HL-60/S4 treated with retinoic acid at 250 ng/mL for 4 days and 3 days (cell line): ENCODE measurements around the gene MIPOL1.
"Not testable (repeated sequence)": the region's sequence is repeated elsewhere in the genome, so short reads cannot be mapped to it uniquely, and the experiment has no call there.

Experiments used
- in situ Hi-C: fragments of 300-500 bp; cut with MboI; formaldehyde crosslinking; loops from 2 replicates; pipeline ENCODE4 v1.7.0; 2022; ENCODE audit warnings: low sequenced_read_pairs

The MIPOL1 gene

GRCh38 chr14:37497422-37497821 is 299.7 kb downstream of the MIPOL1 start:
- in situ Hi-C loops: no loop called here

GRCh38 chr14:37501877-37502276 is 304.1 kb downstream of the MIPOL1 start:
- in situ Hi-C loops: no loop called here

- in situ Hi-C loops: no loop called here
Observed at GRCh38 chr14:37508503-37508902, 310.8 kb downstream of the MIPOL1 start.

DNA sequence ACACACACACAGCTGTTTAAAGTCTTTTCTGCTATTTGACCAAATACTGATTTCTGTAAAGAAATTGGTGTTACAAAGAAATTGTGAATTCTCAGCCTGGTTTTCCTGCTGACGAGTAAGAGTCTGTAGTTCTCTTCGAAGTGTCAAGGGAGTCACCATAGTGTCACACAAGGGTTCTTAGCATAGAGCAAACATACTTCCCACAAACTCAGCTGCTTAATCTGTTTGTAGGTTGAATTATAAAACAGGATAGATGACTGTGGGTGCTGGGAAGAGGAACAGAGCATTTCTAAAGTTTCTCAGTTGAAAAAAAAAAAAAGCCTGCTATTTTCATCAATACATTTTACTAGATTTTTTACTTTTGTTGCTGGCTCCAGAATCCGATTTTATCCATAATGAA is 314.4 kb downstream of the MIPOL1 start:
- in situ Hi-C loops: no loop called here

DNA sequence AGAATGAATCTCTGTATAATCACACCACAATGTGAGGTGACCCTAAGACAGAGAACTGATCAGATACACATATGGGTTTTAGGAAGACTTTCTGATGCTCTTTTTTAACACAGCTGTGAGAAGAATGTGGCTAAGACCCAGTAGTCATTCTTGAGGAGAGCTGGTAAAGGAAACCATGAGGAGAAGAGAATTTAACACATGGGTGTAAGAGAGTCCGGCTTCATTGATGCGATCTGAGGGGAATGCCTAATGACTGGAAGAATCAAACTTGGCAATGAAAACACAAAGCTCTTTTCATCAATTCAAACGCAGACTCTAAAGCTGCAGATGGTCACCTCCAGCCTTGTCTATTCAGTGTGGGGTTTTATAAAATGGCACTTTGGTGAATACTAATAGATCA is 318.0 kb downstream of the MIPOL1 start:
- in situ Hi-C loops: no loop called here

- in situ Hi-C loops: no loop called here
Observed at GRCh38 chr14:37526994-37527393, 329.3 kb downstream of the MIPOL1 start.

- in situ Hi-C loops: no loop called here
Observed at GRCh38 chr14:37539992-37540391, 342.3 kb downstream of the MIPOL1 start.

DNA sequence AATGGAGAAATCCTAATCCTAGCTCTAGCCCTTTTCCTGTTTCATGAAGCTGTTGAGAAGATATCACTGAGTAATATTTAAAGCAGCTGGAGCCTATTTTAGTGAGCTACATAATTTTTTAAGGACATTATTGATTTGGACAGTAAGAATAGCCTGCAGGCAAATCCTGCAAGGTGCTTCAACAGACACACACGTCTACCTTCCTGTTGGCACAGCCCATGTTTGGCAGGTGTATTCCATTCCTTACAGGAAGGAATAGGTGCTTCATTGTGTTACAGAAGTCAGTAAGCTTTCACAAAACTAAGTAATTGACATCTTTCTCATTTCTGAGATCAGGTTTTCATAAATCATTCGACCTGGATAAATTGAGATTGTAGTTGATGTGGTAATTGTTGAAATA is 346.7 kb downstream of the MIPOL1 start:
- in situ Hi-C loops: no loop called here

- in situ Hi-C loops: no loop called here
Observed at GRCh38 chr14:37545174-37545573, 347.4 kb downstream of the MIPOL1 start.

- in situ Hi-C loops: no loop called here
Observed at GRCh38 chr14:37546621-37547447, 349.1 kb downstream of the MIPOL1 start.

GRCh38 chr14:37550511-37550910 is 352.8 kb downstream of the MIPOL1 start:
- in situ Hi-C loops: no loop called here

GRCh38 chr14:37551119-37551518 is 353.4 kb downstream of the MIPOL1 start:
- in situ Hi-C loops: no loop called here

DNA sequence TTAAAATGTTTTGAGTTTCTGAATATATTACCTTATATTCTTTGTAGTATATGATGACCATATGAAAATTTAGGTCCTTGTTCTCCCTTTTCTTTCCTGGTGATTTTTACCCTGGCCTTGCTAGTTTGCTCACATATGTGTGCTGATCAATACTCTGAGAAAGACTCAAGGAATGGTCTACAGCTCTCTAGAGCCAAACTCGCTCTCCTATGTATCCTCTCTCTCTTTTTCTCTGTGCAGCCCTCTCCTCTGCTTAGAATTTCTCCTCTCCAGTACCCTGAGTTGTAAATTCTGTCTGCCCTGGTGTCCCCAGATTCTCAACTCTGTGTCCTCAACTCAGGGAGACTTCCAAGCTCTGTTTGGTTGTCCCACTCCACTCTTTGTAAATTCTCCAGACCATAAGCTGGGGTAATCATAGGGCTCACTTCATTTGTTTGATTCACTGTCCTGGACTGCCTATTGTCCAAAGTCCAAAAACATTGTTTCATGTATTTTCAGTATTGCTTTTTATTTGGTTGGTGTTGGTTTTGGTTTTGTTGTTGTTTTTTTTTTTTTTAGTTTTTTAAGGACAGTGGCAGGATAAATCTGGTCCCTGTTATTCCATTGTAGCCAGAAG is 356.3 kb downstream of the MIPOL1 start:
- in situ Hi-C loops: no loop called here

DNA sequence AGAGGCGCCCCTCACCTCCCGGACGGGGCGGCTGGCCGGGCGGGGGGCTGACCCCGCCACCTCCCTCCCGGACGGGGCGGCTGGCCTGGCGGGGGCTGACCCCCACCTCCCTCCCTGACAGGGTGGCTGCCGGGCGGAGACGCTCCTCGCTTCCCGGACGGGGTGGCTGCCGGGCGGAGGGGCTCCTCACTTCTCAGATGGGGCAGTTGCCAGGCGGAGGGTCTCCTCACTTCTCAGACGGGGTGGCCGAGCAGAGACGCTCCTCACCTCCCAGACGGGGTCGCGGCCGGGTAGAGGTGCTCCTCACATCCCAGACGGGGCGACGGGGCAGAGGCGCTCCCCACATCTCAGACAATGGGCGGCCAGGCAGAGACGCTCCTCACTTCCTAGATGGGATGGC is 357.9 kb downstream of the MIPOL1 start:
- in situ Hi-C loops: not testable (repeated sequence)

DNA sequence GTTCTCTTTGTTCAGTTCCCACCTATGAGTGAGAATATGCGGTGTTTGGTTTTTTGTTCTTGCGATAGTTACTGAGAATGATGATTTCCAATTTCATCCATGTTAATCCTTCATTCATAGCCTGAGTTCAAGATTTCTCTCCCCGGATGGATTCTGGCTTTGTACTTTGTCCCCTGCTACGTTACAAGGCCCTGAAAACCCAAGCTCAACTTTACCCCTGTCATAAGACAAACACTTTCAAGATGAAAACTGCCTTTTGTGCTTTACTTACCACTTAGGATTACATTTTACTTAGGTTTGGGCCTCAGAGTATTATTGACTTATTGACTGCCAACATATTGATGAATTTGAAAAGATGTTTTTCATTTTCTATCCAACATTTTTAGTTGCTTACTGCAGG is 361.0 kb downstream of the MIPOL1 start:
- in situ Hi-C loops: no loop called here

DNA sequence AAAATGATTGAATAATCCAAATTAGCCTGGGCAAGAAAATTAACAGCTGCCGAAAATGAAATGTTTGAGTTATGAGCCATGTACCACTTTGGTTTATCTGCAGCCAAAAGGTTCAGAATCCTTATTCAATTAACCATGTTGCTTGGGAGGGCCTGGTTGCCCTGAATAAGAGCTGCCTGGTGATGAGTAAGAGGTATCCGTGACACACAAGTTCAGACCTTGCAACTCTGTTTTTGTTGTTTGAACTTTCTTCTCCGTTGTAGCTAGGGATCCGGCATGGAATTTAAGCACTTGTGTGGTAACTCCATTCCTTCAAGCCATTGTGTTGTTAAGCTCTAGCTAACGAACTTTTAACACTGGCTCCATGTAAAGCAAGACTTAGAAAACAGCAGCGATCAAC is 361.6 kb downstream of the MIPOL1 start:
- in situ Hi-C loops: no loop called here

DNA sequence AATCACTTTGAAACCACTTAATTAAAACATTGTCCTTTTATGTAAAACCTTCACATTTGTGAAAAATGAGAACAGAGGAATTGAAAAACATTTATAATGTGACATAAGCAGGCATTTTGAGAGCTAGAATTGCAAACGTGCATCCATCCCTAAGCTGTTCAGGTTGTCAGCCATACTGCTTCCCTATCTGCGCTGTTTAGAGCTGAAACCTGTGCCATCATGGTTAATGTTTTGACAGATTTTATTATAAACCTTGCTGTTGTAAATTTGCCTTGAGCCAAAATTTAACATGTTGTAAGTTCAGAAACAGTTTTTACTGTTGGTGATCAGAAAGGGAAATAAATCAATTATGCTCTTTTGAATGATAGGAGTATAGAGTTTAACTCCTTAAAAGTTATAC is 365.5 kb downstream of the MIPOL1 start:
- in situ Hi-C loops: no loop called here

DNA sequence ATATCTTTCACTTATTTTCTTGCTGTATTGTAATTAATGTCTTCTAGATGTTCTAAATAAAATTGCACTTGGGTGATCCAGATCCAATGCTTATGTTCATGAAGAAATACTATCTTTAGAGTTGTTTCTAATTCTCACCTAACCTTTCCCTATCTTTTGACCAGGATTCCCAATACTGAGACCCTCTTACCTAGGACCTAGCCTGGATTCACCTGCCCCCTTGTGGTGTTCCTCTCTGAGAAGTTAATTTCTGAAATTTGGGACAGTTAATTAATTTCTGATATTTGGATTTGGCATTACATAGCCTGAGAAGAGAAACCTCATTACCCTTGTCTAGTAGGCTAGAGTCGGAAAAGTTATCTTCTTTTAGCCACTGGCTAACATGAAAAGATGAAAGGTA is 367.8 kb downstream of the MIPOL1 start:
- in situ Hi-C loops: no loop called here

GRCh38 chr14:37566811-37567371 is 369.2 kb downstream of the MIPOL1 start:
- in situ Hi-C loops: no loop called here

GRCh38 chr14:37569729-37570128 is 372.0 kb downstream of the MIPOL1 start:
- in situ Hi-C loops: no loop called here

- in situ Hi-C loops: no loop called here
Observed at GRCh38 chr14:37571391-37571790, 373.7 kb downstream of the MIPOL1 start.

GRCh38 chr14:37573356-37573755 is 375.6 kb downstream of the MIPOL1 start:
- in situ Hi-C loops: no loop called here
